HCT116 (cell line): ENCODE measurements around the gene ORC3.

Experiments
- CEBPB ChIP-seq: IDR thresholded peaks from 2 replicates; pipeline ENCODE4 v1.6.1; 2012; ENCODE audit warnings: low read depth
- CTCF ChIP-seq, 3 experiments: fragments of 200-600 bp in 1 of 3; sonication (generic) in 1 of 3; IDR thresholded peaks in 2 of 3; conservative IDR thresholded peaks in 1 of 3; 2 replicates each; pipeline ENCODE4 v1.5.1; 2012 to 2017; ENCODE audit warnings: low read depth in 2 of 3, low read length in 2 of 3, antibody characterized with exemption in 1 of 3, borderline replicate concordance in 1 of 3, control low read depth in 1 of 3, mild to moderate bottlenecking in 1 of 3, mixed read lengths in 1 of 3, mixed run types in 1 of 3, moderate library complexity in 1 of 3; ENCODE audit not compliant: insufficient read depth in 1 of 3
- EZH2 ChIP-seq: fragments of 200-600 bp; sonication (generic); IDR thresholded peaks from 2 replicates; pipeline ENCODE4 v1.6.1; 2017; ENCODE audit warnings: antibody characterized with exemption, mixed run types
- JUND ChIP-seq: IDR thresholded peaks from 2 replicates; pipeline ENCODE4 v1.6.1; 2012
- MAX ChIP-seq: IDR thresholded peaks from 2 replicates; pipeline ENCODE4 v1.6.1; 2012
- POLR2A ChIP-seq: IDR thresholded peaks from 2 replicates; pipeline ENCODE4 v1.7.0; 2011; ENCODE audit warnings: borderline replicate concordance; ENCODE audit not compliant: insufficient read depth, insufficient read length; ENCODE audit errors: extremely low read depth
- POLR2AphosphoS5 ChIP-seq: IDR thresholded peaks from 2 replicates; pipeline ENCODE4 v1.6.1; 2011; ENCODE audit warnings: mild to moderate bottlenecking, low read depth, low read length, moderate library complexity
- RAD21 ChIP-seq: IDR thresholded peaks from 2 replicates; pipeline ENCODE4 v1.6.1; 2012; ENCODE audit warnings: low read depth, mild to moderate bottlenecking
- REST ChIP-seq: IDR thresholded peaks from 2 replicates; pipeline ENCODE4 v1.6.1; 2012; ENCODE audit warnings: low read depth
- SRF ChIP-seq: IDR thresholded peaks from 2 replicates; pipeline ENCODE4 v1.6.1; 2012; ENCODE audit warnings: low read depth
- ZFX ChIP-seq: fragments of 450-650 bp; IDR thresholded peaks from 2 replicates; pipeline ENCODE4 v1.6.1; 2017
- ZNF274 ChIP-seq: fragments of 200-500 bp; sonication (Bioruptor generic); IDR thresholded peaks from 2 replicates; pipeline ENCODE4 v1.6.1; 2014; ENCODE audit warnings: mild to moderate bottlenecking, low read depth, low read length, inconsistent platforms

GRCh38 chr6:87628424-87628823 lies 38.5 kb downstream of the ORC3 start:
- TF ChIP-seq CTCF (IDR thresholded peaks at IDR 0.05 in 2 of 3, conservative IDR thresholded peaks at IDR 0.05 in 1 of 3; ENCODE audit: borderline replicate concordance in 1 of 3, insufficient read depth in 1 of 3, low read depth in 2 of 3, low read length in 2 of 3) (no peak), REST (no peak), POLR2AphosphoS5 (no peak), POLR2A (no peak), ZFX (no peak), EZH2 (no peak), JUND (no peak), ZNF274 (no peak), SRF (no peak), CEBPB (no peak), RAD21 (no peak), MAX (no peak)
